ENCODE results near the gene ALKBH4.

Gene ALKBH4

DNA sequence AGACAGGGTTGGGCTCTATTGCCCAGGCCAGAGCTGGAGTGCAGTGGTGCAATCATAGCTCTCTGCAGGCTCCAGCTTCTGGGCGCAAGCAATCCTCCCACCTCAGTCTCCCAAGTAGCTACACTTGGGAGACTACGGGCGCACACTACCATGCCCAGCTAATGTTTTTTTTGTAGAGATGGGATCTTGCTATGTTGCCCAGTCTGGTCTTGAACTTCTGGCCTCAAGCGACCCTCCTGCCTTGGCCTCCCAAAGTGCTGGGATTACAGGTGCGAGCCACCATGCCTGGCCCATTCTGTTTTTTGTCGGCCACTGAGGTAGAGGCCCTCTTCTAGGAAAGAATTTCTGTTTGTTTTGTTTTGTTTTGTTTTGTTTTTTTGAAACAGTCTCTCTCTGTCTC, 12.2 kb downstream of the ALKBH4 start:
- no peak overlapping the region for H3K27ac ChIP-seq
- no peak for TF ChIP-seq ZFX (IDR thresholded peaks at IDR 0.05; ENCODE audit: borderline replicate concordance)
- TF ChIP-seq, protein P1, sequence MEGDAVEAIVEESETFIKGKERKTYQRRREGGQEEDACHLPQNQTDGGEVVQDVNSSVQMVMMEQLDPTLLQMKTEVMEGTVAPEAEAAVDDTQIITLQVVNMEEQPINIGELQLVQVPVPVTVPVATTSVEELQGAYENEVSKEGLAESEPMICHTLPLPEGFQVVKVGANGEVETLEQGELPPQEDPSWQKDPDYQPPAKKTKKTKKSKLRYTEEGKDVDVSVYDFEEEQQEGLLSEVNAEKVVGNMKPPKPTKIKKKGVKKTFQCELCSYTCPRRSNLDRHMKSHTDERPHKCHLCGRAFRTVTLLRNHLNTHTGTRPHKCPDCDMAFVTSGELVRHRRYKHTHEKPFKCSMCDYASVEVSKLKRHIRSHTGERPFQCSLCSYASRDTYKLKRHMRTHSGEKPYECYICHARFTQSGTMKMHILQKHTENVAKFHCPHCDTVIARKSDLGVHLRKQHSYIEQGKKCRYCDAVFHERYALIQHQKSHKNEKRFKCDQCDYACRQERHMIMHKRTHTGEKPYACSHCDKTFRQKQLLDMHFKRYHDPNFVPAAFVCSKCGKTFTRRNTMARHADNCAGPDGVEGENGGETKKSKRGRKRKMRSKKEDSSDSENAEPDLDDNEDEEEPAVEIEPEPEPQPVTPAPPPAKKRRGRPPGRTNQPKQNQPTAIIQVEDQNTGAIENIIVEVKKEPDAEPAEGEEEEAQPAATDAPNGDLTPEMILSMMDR (IDR thresholded peaks at IDR 0.05) = no peak

DNA sequence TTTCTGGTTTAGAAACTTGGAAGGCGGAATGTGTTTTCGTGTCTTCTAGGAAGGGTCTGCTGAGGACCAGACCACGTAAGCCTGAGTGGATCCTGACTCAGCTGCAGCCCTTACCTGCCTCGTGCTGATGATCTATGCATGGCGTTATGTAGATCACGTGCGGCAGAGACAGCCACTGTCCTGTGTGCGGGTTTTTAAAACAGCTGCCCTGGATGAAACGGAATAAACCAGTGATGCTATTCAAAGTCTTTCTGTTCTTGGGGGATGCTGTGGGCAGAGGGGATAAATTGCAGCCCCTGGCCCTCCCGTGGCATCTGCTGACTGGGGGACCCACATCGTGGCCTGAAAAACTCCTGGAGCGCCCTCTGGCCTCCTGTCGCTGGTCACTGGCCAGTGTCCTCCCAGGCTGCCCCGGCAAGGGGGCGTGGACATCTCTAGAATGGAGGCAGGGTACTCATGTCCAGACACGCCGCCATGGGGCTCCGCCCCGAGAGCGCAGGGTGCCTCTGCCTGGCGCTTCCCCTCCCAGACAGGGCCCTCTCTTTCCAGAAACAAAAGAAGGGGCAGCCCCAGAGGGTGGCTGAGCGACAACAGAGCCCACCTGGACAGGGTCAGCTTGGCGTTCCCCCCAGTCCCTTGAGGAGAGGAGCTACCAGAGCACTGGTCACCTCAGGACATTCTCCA, 13.2 kb downstream of the ALKBH4 start:
- H3K27ac ChIP-seq = no peak overlapping the region
- TF ChIP-seq, protein P1 (IDR thresholded peaks at IDR 0.05) = no peak
- TF ChIP-seq ZFX (IDR thresholded peaks at IDR 0.05; ENCODE audit: borderline replicate concordance) = no peak

DNA sequence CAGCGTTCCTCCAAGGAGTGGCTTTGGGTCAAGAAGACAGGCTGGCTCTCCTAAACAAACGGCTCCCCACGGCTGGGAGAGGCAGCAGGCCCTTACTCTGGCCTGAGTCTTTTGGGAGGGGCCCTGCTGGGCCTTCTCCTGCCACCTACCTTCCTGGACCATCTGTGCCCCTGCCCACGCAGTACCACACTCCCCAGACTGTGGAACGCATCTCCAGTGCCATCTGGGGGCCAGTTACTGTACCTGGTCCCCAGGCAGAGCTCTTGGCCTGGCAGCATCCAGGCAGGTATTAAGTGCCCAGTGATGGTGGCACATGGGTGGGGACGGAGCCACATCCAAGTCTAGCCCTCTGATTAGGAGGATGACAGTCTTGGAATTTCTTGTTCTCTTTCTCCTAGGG, 14.4 kb downstream of the ALKBH4 start:
- TF ChIP-seq, protein P1 (IDR thresholded peaks at IDR 0.05) = peak; percentile 12; the same call in 1 of the 2 replicates
- no peak for TF ChIP-seq ZFX (IDR thresholded peaks at IDR 0.05; ENCODE audit: borderline replicate concordance)
- H3K27ac ChIP-seq = no peak overlapping the region

DNA sequence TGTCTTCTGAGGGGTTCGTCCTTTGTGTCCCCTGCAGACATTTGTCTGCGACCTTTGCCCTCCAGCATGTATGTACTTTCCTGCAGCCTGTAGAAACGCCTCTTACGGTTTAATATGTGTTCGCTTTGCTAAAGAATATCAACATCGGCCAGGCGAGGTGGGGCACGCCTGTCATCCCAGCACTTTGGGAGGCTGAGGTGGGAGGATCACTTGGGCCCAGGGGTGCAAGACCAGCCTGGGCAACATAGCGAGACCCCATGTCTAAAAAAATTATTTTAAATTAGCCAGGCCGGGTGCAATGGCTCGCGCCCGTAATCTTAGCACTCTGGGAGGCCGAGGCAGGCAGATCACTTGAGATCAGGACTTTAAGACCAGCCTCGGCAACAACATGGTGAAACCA, 15.5 kb downstream of the ALKBH4 start:
- TF ChIP-seq, protein P1 (IDR thresholded peaks at IDR 0.05) = no peak
- no peak for TF ChIP-seq ZFX (IDR thresholded peaks at IDR 0.05; ENCODE audit: borderline replicate concordance)
- H3K27ac ChIP-seq = no peak overlapping the region

DNA sequence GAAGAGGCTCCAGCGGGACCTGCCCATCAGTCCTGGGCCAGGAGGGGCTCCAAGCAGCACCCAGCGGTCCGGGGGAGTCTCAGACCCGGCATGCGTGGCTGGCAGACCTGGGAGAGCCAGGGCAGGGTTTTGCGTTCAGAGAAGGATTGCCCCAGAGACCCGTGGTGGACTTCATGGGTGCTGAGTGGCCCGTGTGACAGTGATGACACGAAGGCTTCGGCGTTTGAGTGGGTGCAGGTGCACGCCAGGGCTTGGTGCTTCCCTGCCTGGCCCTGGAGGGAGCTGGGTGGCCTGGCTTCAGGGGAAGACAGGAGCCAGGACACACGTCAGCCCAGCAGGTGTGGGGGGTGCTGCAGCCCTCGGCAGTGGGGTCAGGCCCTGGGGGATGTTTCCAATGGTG, 17.4 kb downstream of the ALKBH4 start:
- no peak overlapping the region for H3K27ac ChIP-seq
- no peak for TF ChIP-seq ZFX (IDR thresholded peaks at IDR 0.05; ENCODE audit: borderline replicate concordance)

DNA sequence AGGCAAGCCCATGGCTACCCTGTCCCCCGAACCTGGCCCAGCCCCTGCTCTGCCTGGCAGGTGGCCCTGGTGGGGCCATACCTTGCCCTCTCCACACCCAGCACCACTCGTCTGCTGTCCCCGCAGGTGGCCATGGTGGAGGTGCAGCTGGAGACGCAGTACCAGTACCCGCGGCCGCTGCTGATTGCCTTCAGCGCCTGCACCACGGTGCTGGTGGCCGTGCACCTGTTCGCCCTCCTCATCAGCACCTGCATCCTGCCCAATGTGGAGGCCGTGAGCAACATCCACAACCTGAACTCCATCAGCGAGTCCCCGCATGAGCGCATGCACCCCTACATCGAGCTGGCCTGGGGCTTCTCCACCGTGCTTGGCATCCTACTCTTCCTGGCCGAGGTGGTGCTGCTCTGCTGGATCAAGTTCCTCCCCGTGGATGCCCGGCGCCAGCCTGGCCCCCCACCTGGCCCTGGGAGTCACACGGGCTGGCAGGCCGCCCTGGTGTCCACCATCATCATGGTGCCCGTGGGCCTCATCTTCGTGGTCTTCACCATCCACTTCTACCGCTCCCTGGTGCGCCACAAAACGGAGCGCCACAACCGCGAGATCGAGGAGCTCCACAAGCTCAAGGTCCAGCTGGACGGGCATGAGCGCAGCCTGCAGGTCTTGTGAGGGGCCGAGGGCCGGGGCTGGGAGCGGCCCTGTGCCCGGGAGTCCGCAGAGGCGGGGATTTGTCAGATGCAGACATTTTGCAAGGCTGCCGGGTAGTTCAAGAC, 18.1 kb downstream of the ALKBH4 start:
- TF ChIP-seq, protein P1 (IDR thresholded peaks at IDR 0.05) = no peak
- no peak for TF ChIP-seq ZFX (IDR thresholded peaks at IDR 0.05; ENCODE audit: borderline replicate concordance)
- no peak overlapping the region for H3K27ac ChIP-seq

DNA sequence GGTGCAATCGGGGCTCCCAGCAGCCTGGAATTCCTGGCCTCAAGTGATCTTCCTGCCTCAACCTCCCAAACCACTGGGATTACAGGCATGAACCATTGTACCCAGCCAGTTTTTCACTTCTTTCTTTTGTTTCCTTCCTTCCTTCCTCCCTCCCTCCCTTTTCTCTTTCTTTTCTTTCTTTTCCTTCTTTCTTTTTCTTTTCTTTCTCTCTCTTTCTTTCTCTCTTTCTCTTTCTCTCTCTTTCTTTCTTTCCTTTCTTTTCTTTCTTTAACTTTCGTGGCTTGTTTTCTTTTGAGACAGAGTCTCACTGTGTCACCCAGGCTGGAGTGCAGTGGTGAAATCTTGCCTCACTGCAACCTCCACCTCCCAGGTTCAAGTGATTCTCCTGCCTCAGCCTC, 19.0 kb downstream of the ALKBH4 start:
- no peak overlapping the region for H3K27ac ChIP-seq
- no peak for TF ChIP-seq ZFX (IDR thresholded peaks at IDR 0.05; ENCODE audit: borderline replicate concordance)
- TF ChIP-seq, protein P1 (IDR thresholded peaks at IDR 0.05) = no peak

Data from 22Rv1 (cell line).